Panc1 (cell line): ENCODE measurements around the gene BABAM2. TPM values are rescaled to one million over a fixed set of nuclear protein-coding genes. Genes with fewer than 3 reads are reported as not detected.

Experiments
- ATAC-seq: fragments of 200-7000 bp; cut with Tn5 transposase; 2 replicates; pipeline ENCODE4 v1.9.1; 2020; ENCODE audit warnings: mild to moderate bottlenecking, moderate library complexity
- BruUV-seq: library from RNA; stranded (reverse); fragments of 400-500 nt; replicated peaks from 2 replicates; lab custom pipeline; 2021; lab: Mats Ljungman, UMichigan
- CTCF ChIA-PET: fragments of 300-600 bp; sonication (Branson Sonifier 250); formaldehyde crosslinking; loops from one replicate; lab custom pipeline; 2022; ENCODE audit warnings: antibody characterized with exemption; lab: Charles Lee
- POLR2A ChIA-PET: fragments of 300-600 bp; sonication (Branson Sonifier 250); formaldehyde crosslinking; loops from one replicate; lab custom pipeline; 2022; ENCODE audit warnings: antibody characterized with exemption; lab: Charles Lee
- DNase-seq: peaks from one replicate; pipeline ENCODE4 v3.0.0-alpha.2; 2010; ENCODE audit warnings: low read depth, low spot score
- H3K27ac ChIP-seq: 2 replicates; pipeline ENCODE4 v1.5.1; 2011; ENCODE audit warnings: mild to moderate bottlenecking, low read length, inconsistent platforms
- H3K27me3 ChIP-seq: fragments of 200-500 bp; sonication (Bioruptor generic); 2 replicates; pipeline ENCODE4 v1.6.0; 2014; ENCODE audit warnings: low read length, inconsistent platforms; ENCODE audit not compliant: control insufficient read depth, insufficient read depth
- H3K36me3 ChIP-seq: fragments of 200-500 bp; sonication (Bioruptor generic); 2 replicates; pipeline ENCODE4 v1.5.1; 2014; ENCODE audit warnings: inconsistent platforms, mild to moderate bottlenecking, low read length, moderate library complexity; ENCODE audit not compliant: control insufficient read depth, insufficient read depth
- H3K4me1 ChIP-seq: 2 replicates; pipeline ENCODE4 v1.5.1; 2011; ENCODE audit warnings: inconsistent platforms, mild to moderate bottlenecking, low read length, moderate library complexity; ENCODE audit not compliant: control insufficient read depth, insufficient read depth
- H3K4me3 ChIP-seq, 2 experiments: 2 replicates each; pipeline ENCODE4 v1.5.1; 2011 to 2012; ENCODE audit warnings: low read depth in 2 of 2, low read length in 2 of 2, mild to moderate bottlenecking in 2 of 2, inconsistent platforms in 1 of 2, moderate library complexity in 1 of 2
- H3K9me3 ChIP-seq: fragments of 200-500 bp; sonication (Bioruptor generic); 2 replicates; pipeline ENCODE4 v1.5.1; 2014; ENCODE audit warnings: low read depth, mild to moderate bottlenecking, inconsistent platforms, low read length, moderate library complexity; ENCODE audit not compliant: control insufficient read depth, insufficient read depth
- CTCF ChIP-seq: fragments of 450-650 bp; IDR thresholded peaks from 2 replicates; pipeline ENCODE4 v1.5.1; 2017; ENCODE audit warnings: mild to moderate bottlenecking
- POLR2AphosphoS5 ChIP-seq: IDR thresholded peaks from 2 replicates; pipeline ENCODE4 v1.6.1; 2012; ENCODE audit warnings: mild to moderate bottlenecking, low read depth, low read length, moderate library complexity
- REST ChIP-seq, 2 experiments: IDR thresholded peaks; 2 replicates each; pipeline ENCODE4 v1.6.1; 2011 to 2012; ENCODE audit warnings: low read depth in 2 of 2, control low read depth in 1 of 2, low read length in 1 of 2, mild to moderate bottlenecking in 1 of 2, moderate library complexity in 1 of 2; ENCODE audit not compliant: insufficient read depth in 1 of 2
- SIN3A ChIP-seq: IDR thresholded peaks from 2 replicates; pipeline ENCODE4 v1.6.1; 2012; ENCODE audit warnings: low read depth, mild to moderate bottlenecking, low read length, moderate library complexity, borderline replicate concordance; ENCODE audit not compliant: insufficient read depth
- TCF7L2 ChIP-seq: IDR thresholded peaks from 2 replicates; pipeline ENCODE4 v1.6.1; 2011; ENCODE audit warnings: mild to moderate bottlenecking, low read depth, low read length, inconsistent platforms
- in situ Hi-C: cut with HindIII; loops from 2 replicates; pipeline ENCODE4 v1.10.0; 2016; ENCODE audit warnings: low sequenced_read_pairs, low pct_unique_long_range_greater_than_20kb
- intact Hi-C: fragments of 100-400 bp; cut with micrococcal nuclease; formaldehyde crosslinking; loops from one replicate; pipeline ENCODE4 v1.10.0; 2022; ENCODE audit not compliant: unreplicated experiment
- total RNA-seq: library from RNA; stranded (reverse); gene quantifications from one replicate; pipeline ENCODE4 v1.2.1, GENCODE V29; 2021; ENCODE audit not compliant: unreplicated experiment

BABAM2 gene
- total RNA-seq, 1 experiment from 2014 or later: 31.2 TPM

GRCh38 chr2:28327581-28327955, 437.0 kb downstream of the BABAM2 start:
- POLR2A ChIA-PET: no interaction called here
- no peaks in the 10 kb centered on the region for H3K27me3 ChIP-seq
- in situ Hi-C loops: no loop called here

GRCh38 chr2:28327956-28328922, 437.7 kb downstream of the BABAM2 start:
- no peaks in the 10 kb centered on the region for H3K9me3 ChIP-seq
- ATAC-seq: no peak
- in situ Hi-C loops: no loop called here
- intact Hi-C loops: no loop called here
- H3K36me3 ChIP-seq: no peaks in the 10 kb centered on the region
- no TSS peak for BruUV-seq
- ChIA-PET POLR2A (no interaction called here), CTCF (no interaction called here)
- no peak for DNase-seq
- H3K4me3 ChIP-seq: no peak overlapping the region
- H3K27me3 ChIP-seq: no peaks in the 10 kb centered on the region
- H3K27ac ChIP-seq: no peak overlapping the region
- H3K4me1 ChIP-seq: no peaks in the 10 kb centered on the region
- TF ChIP-seq CTCF (no peak), REST (IDR thresholded peaks at IDR 0.05; ENCODE audit: insufficient read depth in 1 of 2, low read depth in 2 of 2, low read length in 1 of 2) (no peak), TCF7L2 (no peak), SIN3A (no peak)

More at GRCh38 chr2:28327581-28327955, 437.0 kb downstream of the BABAM2 start:
- ATAC-seq: no peak
- Histone ChIP-seq H3K4me1 (no peaks in the 10 kb centered on the region), H3K36me3 (no peaks in the 10 kb centered on the region), H3K9me3 (no peaks in the 10 kb centered on the region), H3K27ac (no peak overlapping the region), H3K4me3 (no peak overlapping the region)
- intact Hi-C loops: no loop called here
- no TSS peak for BruUV-seq
- no peak for DNase-seq
- TF ChIP-seq SIN3A: no peak
- TF ChIP-seq POLR2AphosphoS5: no peak
- TF ChIP-seq REST (IDR thresholded peaks at IDR 0.05; ENCODE audit: insufficient read depth in 1 of 2, low read depth in 2 of 2, low read length in 1 of 2): no peak
- TF ChIP-seq TCF7L2: no peak
- TF ChIP-seq CTCF: no peak
- CTCF ChIA-PET: no interaction called here
